SU-DHL-6 (cell line): ENCODE results near the gene DIAPH1.

Experiments
- H2AFZ ChIP-seq: fragments of 200-600 bp; sonication (generic); 2 replicates; pipeline ENCODE4 v1.6.1; 2014; ENCODE audit warnings: low read depth, mild to moderate bottlenecking, moderate library complexity, mixed read lengths, antibody characterized with exemption, low read length; ENCODE audit not compliant: severe bottlenecking
- H3F3A ChIP-seq: fragments of 200-600 bp; shearing (Covaris generic); 2 replicates; pipeline ENCODE4 v1.6.0; 2016; ENCODE audit warnings: antibody characterized with exemption, mild to moderate bottlenecking; ENCODE audit not compliant: insufficient read depth
- H3K27ac ChIP-seq: fragments of 200-600 bp; sonication (generic); 2 replicates; pipeline ENCODE4 v1.5.1; 2016; ENCODE audit warnings: low read depth, mild to moderate bottlenecking, low read length, moderate library complexity, mixed read lengths
- H3K27me3 ChIP-seq: fragments of 200-600 bp; sonication (generic), shearing (Covaris generic); 2 replicates; pipeline ENCODE4 v1.6.0; 2014; ENCODE audit warnings: mild to moderate bottlenecking, low read length
- H3K36me3 ChIP-seq: fragments of 200-600 bp; sonication (generic); 2 replicates; pipeline ENCODE4 v1.6.1; 2014; ENCODE audit warnings: mild to moderate bottlenecking, low read length, mixed read lengths
- H3K4me2 ChIP-seq: fragments of 300-600, 200-600 bp; shearing (Covaris generic), sonication (generic); 2 replicates; pipeline ENCODE4 v1.6.0; 2014; ENCODE audit warnings: low read length, low read depth, mild to moderate bottlenecking; ENCODE audit not compliant: poor library complexity, severe bottlenecking
- H3K4me3 ChIP-seq: fragments of 200-600 bp; sonication (generic); 2 replicates; pipeline ENCODE4 v1.5.1; 2014; ENCODE audit warnings: antibody characterized with exemption, low read length, mild to moderate bottlenecking, mixed read lengths; ENCODE audit not compliant: insufficient read depth, poor library complexity, severe bottlenecking
- H3K79me2 ChIP-seq: fragments of 200-600 bp; sonication (generic); 2 replicates; pipeline ENCODE4 v1.6.1; 2014; ENCODE audit warnings: mild to moderate bottlenecking, low read length, moderate library complexity; ENCODE audit not compliant: insufficient read depth
- H3K9ac ChIP-seq: fragments of 200-600 bp; sonication (generic); 2 replicates; pipeline ENCODE4 v1.7.0; 2014; ENCODE audit warnings: mild to moderate bottlenecking, low read length
- H3K9me2 ChIP-seq: fragments of 200-600 bp; sonication (generic); replicated peaks from 2 replicates; pipeline ENCODE4 v1.6.1; 2014; ENCODE audit warnings: low read length; ENCODE audit not compliant: insufficient read depth
- H3K9me3 ChIP-seq: fragments of 200-600 bp; sonication (generic); 2 replicates; pipeline ENCODE4 v1.6.1; 2014; ENCODE audit warnings: low read length, mixed read lengths; ENCODE audit not compliant: insufficient read depth
- H4K20me1 ChIP-seq: fragments of 200-600 bp; sonication (generic); 2 replicates; pipeline ENCODE4 v1.6.1; 2014; ENCODE audit warnings: low read depth, mild to moderate bottlenecking, antibody characterized with exemption, low read length, moderate library complexity, mixed read lengths
- CTCF ChIP-seq: fragments of 200-600 bp; sonication (generic); IDR thresholded peaks from one replicate; pipeline ENCODE4 v1.5.1; 2017; ENCODE audit warnings: antibody characterized with exemption, mild to moderate bottlenecking, low read length, moderate library complexity; ENCODE audit not compliant: insufficient read depth, poor library complexity, severe bottlenecking
- EZH2phosphoT487 ChIP-seq: fragments of 200-600 bp; sonication (generic), shearing (Covaris generic); conservative IDR thresholded peaks from 2 replicates; pipeline ENCODE4 v1.6.1; 2018; ENCODE audit warnings: mild to moderate bottlenecking, antibody characterized with exemption, low read length, moderate library complexity, mixed read lengths

DIAPH1 gene

GRCh38 chr5:141656396-141656795, 37.6 kb upstream of the DIAPH1 start:
- H3K9me3 ChIP-seq = no peaks in the 10 kb centered on the region
- no peak overlapping the region for H3K4me2 ChIP-seq
- no peaks in the 10 kb centered on the region for H3K9me2 ChIP-seq
- no peak overlapping the region for H3K27ac ChIP-seq
- H4K20me1 ChIP-seq = no peaks in the 10 kb centered on the region
- no peaks in the 10 kb centered on the region for H3K79me2 ChIP-seq
- H3K9ac ChIP-seq = no peak overlapping the region
- peaks cover 11% of the 10 kb centered on the region; the same call in 1 of the 2 replicates for H3F3A ChIP-seq
- no peaks in the 10 kb centered on the region for H3K27me3 ChIP-seq
- no peak overlapping the region for H2AFZ ChIP-seq
- H3K4me3 ChIP-seq = no peak overlapping the region
- no peaks in the 10 kb centered on the region for H3K36me3 ChIP-seq
- TF ChIP-seq EZH2phosphoT487 (no peak), CTCF (no peak)

- TF ChIP-seq EZH2phosphoT487 (no peak), CTCF (no peak)
- Histone ChIP-seq H3K36me3 (no peaks in the 10 kb centered on the region), H3K9me3 (no peaks in the 10 kb centered on the region), H3F3A (peaks cover 11% of the 10 kb centered on the region; the same call in 1 of the 2 replicates), H3K4me3 (no peak overlapping the region), H3K9ac (no peak overlapping the region), H3K79me2 (no peaks in the 10 kb centered on the region), H3K27me3 (no peaks in the 10 kb centered on the region), H3K9me2 (no peaks in the 10 kb centered on the region), H3K27ac (no peak overlapping the region), H2AFZ (no peak overlapping the region), H4K20me1 (no peaks in the 10 kb centered on the region), H3K4me2 (no peak overlapping the region)
These were observed 36.2 kb upstream of the DIAPH1 start for GRCh38 chr5:141655020-141655419.

- no peak for TF ChIP-seq CTCF
- TF ChIP-seq EZH2phosphoT487 = no peak
- Histone ChIP-seq H3K9me2 (no peaks in the 10 kb centered on the region), H2AFZ (no peak overlapping the region), H3K9ac (no peak overlapping the region), H3K4me2 (no peak overlapping the region), H3K79me2 (no peaks in the 10 kb centered on the region), H3K36me3 (no peaks in the 10 kb centered on the region), H3K27ac (no peak overlapping the region), H3K9me3 (no peaks in the 10 kb centered on the region), H3K4me3 (no peak overlapping the region), H4K20me1 (no peaks in the 10 kb centered on the region), H3F3A (peaks cover 11% of the 10 kb centered on the region; the same call in 1 of the 2 replicates), H3K27me3 (no peaks in the 10 kb centered on the region)
These were observed 35.5 kb upstream of the DIAPH1 start for GRCh38 chr5:141654298-141654697.
